GM19455 (cell line): Measurements from ENCODE around the gene PPP1R27.

ENCODE experiments used
- ATAC-seq: cut with Tn5 transposase; IDR thresholded peaks from one replicate; pipeline ENCODE4 v1.9.1; 2021; ENCODE audit not compliant: unreplicated experiment

Gene PPP1R27

GRCh38 chr17:81822996-81823819, 11.6 kb downstream of the PPP1R27 start:
- no peak for ATAC-seq

GRCh38 chr17:81822312-81822637, 12.6 kb downstream of the PPP1R27 start:
- no peak for ATAC-seq

- ATAC-seq: no peak
These were observed 13.1 kb downstream of the PPP1R27 start for GRCh38 chr17:81821603-81822311.

GRCh38 chr17:81821147-81821546, 13.7 kb downstream of the PPP1R27 start:
- no peak for ATAC-seq

- no peak for ATAC-seq
These were observed 15.1 kb downstream of the PPP1R27 start for GRCh38 chr17:81819708-81820107.

- ATAC-seq: no peak
These were observed 17.1 kb downstream of the PPP1R27 start for GRCh38 chr17:81817758-81818147.

- ATAC-seq: no peak
These were observed 19.2 kb downstream of the PPP1R27 start for GRCh38 chr17:81815646-81815986.

GRCh38 chr17:81814748-81815645, 19.9 kb downstream of the PPP1R27 start:
- no peak for ATAC-seq

GRCh38 chr17:81813861-81814683, 20.8 kb downstream of the PPP1R27 start:
- no peak for ATAC-seq

- ATAC-seq: no peak
These were observed 21.5 kb downstream of the PPP1R27 start for GRCh38 chr17:81813371-81813684.

GRCh38 chr17:81812571-81813370, 22.1 kb downstream of the PPP1R27 start:
- no peak for ATAC-seq

- ATAC-seq: no peak
These were observed 22.9 kb downstream of the PPP1R27 start for GRCh38 chr17:81811705-81812570.

- no peak for ATAC-seq
These were observed 23.8 kb downstream of the PPP1R27 start for GRCh38 chr17:81810892-81811704.

- no peak for ATAC-seq
These were observed 24.4 kb downstream of the PPP1R27 start for GRCh38 chr17:81810476-81810875.

- ATAC-seq: no peak
These were observed 25.3 kb downstream of the PPP1R27 start for GRCh38 chr17:81809556-81809998.

- ATAC-seq: no peak
These were observed 25.9 kb downstream of the PPP1R27 start for GRCh38 chr17:81808778-81809555.

- no peak for ATAC-seq
These were observed 27.0 kb downstream of the PPP1R27 start for GRCh38 chr17:81807839-81808238.
